Vagina (tissue), 2 donors: Measurements from ENCODE around the gene CMIP.

Experiments
- POLR2A ChIP-seq, 2 donors: fragments of 450-650 bp; IDR thresholded peaks; one replicate each; pipeline ENCODE4 v1.6.1; 2017; ENCODE audit warnings: antibody characterized with exemption in 2 of 2, mild to moderate bottlenecking in 2 of 2, moderate library complexity in 2 of 2
- POLR2AphosphoS5 ChIP-seq, 2 donors: sonication (generic); formaldehyde crosslinking; IDR thresholded peaks; one replicate each; pipeline ENCODE4 v1.9.0; 2017; ENCODE audit warnings: antibody characterized with exemption in 2 of 2, mild to moderate bottlenecking in 2 of 2, low read depth in 1 of 2; ENCODE audit not compliant: insufficient read depth in 1 of 2
- TF ChIP-seq, protein P1 (sequence below), 3 experiments: fragments of 450-650 bp in 2 of 3; fragments of 200-600 bp in 1 of 3; sonication (generic) in 1 of 3; IDR thresholded peaks; one replicate each; pipeline ENCODE4 v1.5.1; 2017 to 2019; ENCODE audit warnings: antibody characterized with exemption in 3 of 3, mild to moderate bottlenecking in 2 of 3, moderate library complexity in 2 of 3

DNA sequence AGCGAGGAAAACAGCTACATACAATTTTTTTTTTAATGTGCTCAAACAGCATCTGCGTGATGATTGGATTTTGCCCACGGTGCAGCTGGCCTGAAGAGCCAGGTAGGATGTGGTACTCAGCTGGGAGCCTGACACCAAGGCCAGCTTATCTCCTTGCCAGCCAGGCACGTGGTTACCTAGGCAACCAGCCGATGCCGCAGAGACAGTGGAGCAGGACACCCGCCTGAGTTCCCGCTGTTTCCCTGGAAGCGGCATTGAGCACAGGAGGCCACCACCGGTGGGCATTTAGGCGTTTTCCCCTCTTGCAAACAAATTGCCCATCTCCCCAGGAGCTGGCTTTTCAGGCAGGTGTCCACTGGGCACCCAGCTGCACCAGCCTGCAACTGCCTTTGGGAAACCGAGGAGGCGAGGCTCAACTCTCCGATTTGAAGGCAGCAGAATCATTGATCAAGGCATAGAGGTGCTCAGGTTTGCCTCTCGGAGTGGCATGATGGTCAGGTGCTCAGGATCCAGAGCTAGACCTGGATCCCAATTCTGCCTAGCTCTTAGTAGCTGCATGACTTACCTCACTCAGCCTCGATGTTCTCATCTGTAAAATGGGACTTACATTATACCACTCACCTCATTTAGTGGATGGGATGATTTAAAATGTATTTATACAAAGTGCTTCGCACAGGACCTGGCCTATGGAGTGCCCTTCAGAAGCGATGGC lies 196.9 kb downstream of the CMIP start:
- TF ChIP-seq, protein P1, sequence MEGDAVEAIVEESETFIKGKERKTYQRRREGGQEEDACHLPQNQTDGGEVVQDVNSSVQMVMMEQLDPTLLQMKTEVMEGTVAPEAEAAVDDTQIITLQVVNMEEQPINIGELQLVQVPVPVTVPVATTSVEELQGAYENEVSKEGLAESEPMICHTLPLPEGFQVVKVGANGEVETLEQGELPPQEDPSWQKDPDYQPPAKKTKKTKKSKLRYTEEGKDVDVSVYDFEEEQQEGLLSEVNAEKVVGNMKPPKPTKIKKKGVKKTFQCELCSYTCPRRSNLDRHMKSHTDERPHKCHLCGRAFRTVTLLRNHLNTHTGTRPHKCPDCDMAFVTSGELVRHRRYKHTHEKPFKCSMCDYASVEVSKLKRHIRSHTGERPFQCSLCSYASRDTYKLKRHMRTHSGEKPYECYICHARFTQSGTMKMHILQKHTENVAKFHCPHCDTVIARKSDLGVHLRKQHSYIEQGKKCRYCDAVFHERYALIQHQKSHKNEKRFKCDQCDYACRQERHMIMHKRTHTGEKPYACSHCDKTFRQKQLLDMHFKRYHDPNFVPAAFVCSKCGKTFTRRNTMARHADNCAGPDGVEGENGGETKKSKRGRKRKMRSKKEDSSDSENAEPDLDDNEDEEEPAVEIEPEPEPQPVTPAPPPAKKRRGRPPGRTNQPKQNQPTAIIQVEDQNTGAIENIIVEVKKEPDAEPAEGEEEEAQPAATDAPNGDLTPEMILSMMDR (IDR thresholded peaks at IDR 0.05): no peak
- no peak for TF ChIP-seq POLR2A (IDR thresholded peaks at IDR 0.05)
- TF ChIP-seq POLR2AphosphoS5 (IDR thresholded peaks at IDR 0.05; ENCODE audit: insufficient read depth in 1 of 2, low read depth in 1 of 2): no peak
